ENCODE measurements around the gene CNRIP1. TPM values are rescaled to one million over a fixed set of nuclear protein-coding genes. Genes with fewer than 3 reads are reported as not detected.

CNRIP1 gene
- total RNA-seq, 1 donor from 2014 or later = 4.4 TPM

GRCh38 chr2:68317971-68318913 lies 1.5 kb downstream of the CNRIP1 start:
- peak overlapping the region; percentile 91 for H3K9ac ChIP-seq (ENCODE audit: low read length)
- H3K36me3 ChIP-seq (ENCODE audit: insufficient read depth, low read length) = peaks cover 6% of the 10 kb centered on the region
- Mint-ChIP-seq H3K27me3 (ENCODE audit: low read depth, unreplicated experiment) (peaks cover 25% of the 10 kb centered on the region), H3K27ac (ENCODE audit: unreplicated experiment) (no peak overlapping the region), H3K36me3 (ENCODE audit: low read depth, unreplicated experiment) (no peaks in the 10 kb centered on the region), H3K4me3 (ENCODE audit: unreplicated experiment) (peak overlapping the region; percentile 91), H3K9me3 (ENCODE audit: unreplicated experiment) (no peaks in the 10 kb centered on the region), H3K4me1 (ENCODE audit: low read depth, unreplicated experiment) (peaks cover 2% of the 10 kb centered on the region)
- H3K79me2 ChIP-seq (ENCODE audit: insufficient read depth, low read length) = peaks cover 33% of the 10 kb centered on the region
- peak overlapping the region; percentile 91 for H3K4me2 ChIP-seq (ENCODE audit: low read length)
- peak overlapping the region; percentile 71 for H3K4me3 ChIP-seq (ENCODE audit: insufficient read depth, low read depth, low read length)
- peaks cover 8% of the 10 kb centered on the region for H4K20me1 ChIP-seq (ENCODE audit: insufficient read depth, low read length)
- H3K27me3 ChIP-seq (ENCODE audit: insufficient read depth, low read length) = no peaks in the 10 kb centered on the region
- H2AFZ ChIP-seq (ENCODE audit: low read depth, low read length) = peak overlapping the region; percentile 97
- peak overlapping the region; percentile 92 for H3K27ac ChIP-seq (ENCODE audit: low read depth, low read length)
- DNase-seq (ENCODE audit: low read depth) (no peak), FAIRE-seq (no peak)
- TF ChIP-seq EZH2 (IDR thresholded peaks at IDR 0.05; ENCODE audit: insufficient read depth, low read length) = no peak
- no peak for TF ChIP-seq CTCF (IDR thresholded peaks at IDR 0.05; ENCODE audit: insufficient read depth, low read depth, low read length)
- H3K4me1 ChIP-seq (ENCODE audit: insufficient read depth, low read length) = peaks cover 16% of the 10 kb centered on the region
- H3K9me3 ChIP-seq (ENCODE audit: insufficient read depth, low read depth, low read length) = no peaks in the 10 kb centered on the region

- Histone ChIP-seq H3K27me3 (ENCODE audit: insufficient read depth, low read length) (no peaks in the 10 kb centered on the region), H3K27ac (ENCODE audit: low read depth, low read length) (no peak overlapping the region), H3K4me2 (ENCODE audit: low read length) (no peak overlapping the region), H2AFZ (ENCODE audit: low read depth, low read length) (no peak overlapping the region), H3K79me2 (ENCODE audit: insufficient read depth, low read length) (peaks cover 33% of the 10 kb centered on the region), H3K9me3 (ENCODE audit: insufficient read depth, low read depth, low read length) (no peaks in the 10 kb centered on the region), H3K9ac (ENCODE audit: low read length) (no peak overlapping the region), H3K4me3 (ENCODE audit: insufficient read depth, low read depth, low read length) (no peak overlapping the region), H3K4me1 (ENCODE audit: insufficient read depth, low read length) (peaks cover 16% of the 10 kb centered on the region), H4K20me1 (ENCODE audit: insufficient read depth, low read length) (peaks cover 8% of the 10 kb centered on the region), H3K36me3 (ENCODE audit: insufficient read depth, low read length) (peaks cover 6% of the 10 kb centered on the region)
- no peak overlapping the region for H3K4me3 Mint-ChIP-seq (ENCODE audit: unreplicated experiment)
- no peaks in the 10 kb centered on the region for H3K9me3 Mint-ChIP-seq (ENCODE audit: unreplicated experiment)
- no peak for DNase-seq (ENCODE audit: low read depth)
- H3K27me3 Mint-ChIP-seq (ENCODE audit: low read depth, unreplicated experiment) = peaks cover 16% of the 10 kb centered on the region
- TF ChIP-seq EZH2 (IDR thresholded peaks at IDR 0.05; ENCODE audit: insufficient read depth, low read length) (no peak), CTCF (IDR thresholded peaks at IDR 0.05; ENCODE audit: insufficient read depth, low read depth, low read length) (no peak)
- H3K4me1 Mint-ChIP-seq (ENCODE audit: low read depth, unreplicated experiment) = peaks cover 2% of the 10 kb centered on the region
- FAIRE-seq = no peak
- no peak overlapping the region for H3K27ac Mint-ChIP-seq (ENCODE audit: unreplicated experiment)
- H3K36me3 Mint-ChIP-seq (ENCODE audit: low read depth, unreplicated experiment) = no peaks in the 10 kb centered on the region
These were observed 3.6 kb downstream of the CNRIP1 start for GRCh38 chr2:68316111-68316510.

GRCh38 chr2:68311033-68311432 lies 8.7 kb downstream of the CNRIP1 start:
- Histone ChIP-seq H3K27ac (ENCODE audit: low read depth, low read length) (no peak overlapping the region), H3K36me3 (ENCODE audit: insufficient read depth, low read length) (peaks cover 4% of the 10 kb centered on the region), H3K79me2 (ENCODE audit: insufficient read depth, low read length) (peaks cover 1% of the 10 kb centered on the region), H3K4me2 (ENCODE audit: low read length) (no peak overlapping the region), H2AFZ (ENCODE audit: low read depth, low read length) (no peak overlapping the region), H3K4me1 (ENCODE audit: insufficient read depth, low read length) (no peaks in the 10 kb centered on the region), H3K9ac (ENCODE audit: low read length) (no peak overlapping the region), H4K20me1 (ENCODE audit: insufficient read depth, low read length) (no peaks in the 10 kb centered on the region), H3K4me3 (ENCODE audit: insufficient read depth, low read depth, low read length) (no peak overlapping the region), H3K27me3 (ENCODE audit: insufficient read depth, low read length) (no peaks in the 10 kb centered on the region), H3K9me3 (ENCODE audit: insufficient read depth, low read depth, low read length) (no peaks in the 10 kb centered on the region)
- no peaks in the 10 kb centered on the region for H3K9me3 Mint-ChIP-seq (ENCODE audit: unreplicated experiment)
- H3K4me3 Mint-ChIP-seq (ENCODE audit: unreplicated experiment) = no peak overlapping the region
- FAIRE-seq (no peak), DNase-seq (ENCODE audit: low read depth) (no peak)
- H3K36me3 Mint-ChIP-seq (ENCODE audit: low read depth, unreplicated experiment) = no peaks in the 10 kb centered on the region
- no peak overlapping the region for H3K27ac Mint-ChIP-seq (ENCODE audit: unreplicated experiment)
- H3K4me1 Mint-ChIP-seq (ENCODE audit: low read depth, unreplicated experiment) = no peaks in the 10 kb centered on the region
- no peaks in the 10 kb centered on the region for H3K27me3 Mint-ChIP-seq (ENCODE audit: low read depth, unreplicated experiment)
- TF ChIP-seq EZH2 (IDR thresholded peaks at IDR 0.05; ENCODE audit: insufficient read depth, low read length) = no peak
- TF ChIP-seq CTCF (IDR thresholded peaks at IDR 0.05; ENCODE audit: insufficient read depth, low read depth, low read length) = no peak
